B cell (primary cell): ENCODE results near the gene ERVH48-1. TPM values are rescaled to one million over a fixed set of nuclear protein-coding genes. Genes with fewer than 3 reads are reported as not detected.

Experiments used
- ATAC-seq: fragments of 200-7000 bp; cut with Tn5 transposase; one replicate; pipeline ENCODE4 v1.10.0; 2021; ENCODE audit warnings: low read depth, mild to moderate bottlenecking, moderate number of reproducible peaks, moderate library complexity
- CTCF ChIA-PET: fragments of 350-600 bp; sonication (Branson Sonifier 250); formaldehyde crosslinking; loops from one replicate; lab custom pipeline; 2021; ENCODE audit warnings: antibody characterized with exemption, inconsistent platforms; lab: Charles Lee
- POLR2A ChIA-PET: fragments of 350-600 bp; sonication (Branson Sonifier 250); formaldehyde crosslinking; loops from one replicate; lab custom pipeline; 2021; ENCODE audit warnings: antibody characterized with exemption; lab: Charles Lee
- DNase-seq: peaks from one replicate; pipeline ENCODE4 v3.0.0; 2013
- H2AFZ ChIP-seq: 2 replicates; pipeline ENCODE4 v1.6.1; 2012; ENCODE audit warnings: mild to moderate bottlenecking, low read depth, low read length; ENCODE audit not compliant: insufficient read depth, poor library complexity, severe bottlenecking
- H3K27ac ChIP-seq, 2 donors: 1 replicate in 1 of 2; 2 replicates in 1 of 2; pipeline ENCODE4 v1.5.1; 2012 to 2013; ENCODE audit warnings: low read length in 2 of 2, mild to moderate bottlenecking in 2 of 2, moderate library complexity in 1 of 2
- H3K27me3 ChIP-seq, 4 experiments: fragments of 200-600 bp in 1 of 4; sonication (generic) in 1 of 4; replicated peaks in 1 of 4; 1 replicate in 2 of 4; 2 replicates in 2 of 4; pipeline versions ENCODE4 v1.6.1 to v1.7.0; 2013 to 2016; ENCODE audit warnings: low read length in 3 of 4, mild to moderate bottlenecking in 2 of 4, mixed read lengths in 1 of 4, moderate library complexity in 1 of 4; ENCODE audit not compliant: insufficient read depth in 4 of 4, control insufficient read depth in 3 of 4; ENCODE audit errors: control extremely low read depth in 1 of 4
- H3K36me3 ChIP-seq, 2 experiments: replicated peaks in 1 of 2; 1 replicate in 1 of 2; 2 replicates in 1 of 2; pipeline versions ENCODE4 v1.6.1 to v1.7.1; 2013; ENCODE audit warnings: low read length in 1 of 2; ENCODE audit not compliant: insufficient read depth in 2 of 2, control insufficient read depth in 1 of 2; ENCODE audit errors: control extremely low read depth in 1 of 2, extremely low read depth in 1 of 2
- H3K4me1 ChIP-seq, 2 donors: fragments of 200-600 bp in 1 of 2; sonication (generic) in 1 of 2; 1 replicate in 1 of 2; 2 replicates in 1 of 2; pipeline versions ENCODE4 v1.5.1 to v1.6.1; 2013 to 2017; ENCODE audit warnings: low read length in 2 of 2; ENCODE audit not compliant: control insufficient read depth in 2 of 2, insufficient read depth in 2 of 2
- H3K4me2 ChIP-seq: replicated peaks from 2 replicates; pipeline ENCODE3; 2012; ENCODE audit warnings: mild to moderate bottlenecking, low read depth, low read length; ENCODE audit not compliant: poor library complexity, severe bottlenecking
- H3K4me3 ChIP-seq, 5 experiments: fragments of 200-600 bp in 1 of 5; sonication (generic) in 1 of 5; 1 replicate in 3 of 5; 2 replicates in 2 of 5; pipeline versions ENCODE4 v1.5.1 to v1.7.0; 2011 to 2016; ENCODE audit warnings: low read length in 4 of 5, mild to moderate bottlenecking in 4 of 5, low read depth in 2 of 5, control low read depth in 1 of 5, moderate library complexity in 1 of 5; ENCODE audit not compliant: insufficient read depth in 1 of 5; ENCODE audit errors: control extremely low read depth in 1 of 5, extremely low read depth in 1 of 5
- H3K79me2 ChIP-seq: fragments of 200-600 bp; sonication (generic); one replicate; pipeline ENCODE4 v1.6.0; 2016; ENCODE audit warnings: low read length; ENCODE audit not compliant: control insufficient read depth, insufficient read depth
- H3K9ac ChIP-seq: fragments of 200-600 bp; sonication (generic); 2 replicates; pipeline ENCODE4 v1.6.1; 2017; ENCODE audit warnings: mild to moderate bottlenecking, low read length, moderate library complexity
- H3K9me3 ChIP-seq, 3 donors: one replicate each; pipeline versions ENCODE4 v1.6.1 to v1.7.1; 2013; ENCODE audit warnings: low read length in 2 of 3; ENCODE audit not compliant: control insufficient read depth in 2 of 3, insufficient read depth in 1 of 3; ENCODE audit errors: control extremely low read depth in 1 of 3
- H4K20me1 ChIP-seq: 2 replicates; pipeline ENCODE4 v1.6.0; 2012; ENCODE audit warnings: mild to moderate bottlenecking, low read length; ENCODE audit not compliant: insufficient read depth, control insufficient read depth, poor library complexity, severe bottlenecking
- H3K27ac Mint-ChIP-seq: one replicate; pipeline ENCODE4 v1.8.0; 2021; ENCODE audit warnings: mixed read lengths
- H3K27me3 Mint-ChIP-seq: one replicate; pipeline ENCODE4 v1.8.0; 2021; ENCODE audit warnings: mixed read lengths
- H3K4me1 Mint-ChIP-seq: one replicate; pipeline ENCODE4 v1.8.0; 2021; ENCODE audit warnings: mixed read lengths
- H3K4me3 Mint-ChIP-seq: one replicate; pipeline ENCODE4 v1.8.0; 2021; ENCODE audit warnings: mixed read lengths
- H3K9me3 Mint-ChIP-seq: one replicate; pipeline ENCODE4 v1.8.0; 2022; ENCODE audit warnings: mixed read lengths; ENCODE audit not compliant: insufficient read depth
- CTCF ChIP-seq: fragments of 200-600 bp; IDR thresholded peaks from one replicate; pipeline ENCODE4 v1.8.0; 2022; ENCODE audit warnings: antibody characterized with exemption, mild to moderate bottlenecking
- EZH2 ChIP-seq: IDR thresholded peaks from 2 replicates; pipeline ENCODE4 v1.6.1; 2012; ENCODE audit warnings: borderline replicate concordance, low read depth, mild to moderate bottlenecking, moderate library complexity, low read length; ENCODE audit not compliant: insufficient read depth, poor library complexity, severe bottlenecking
- WGBS: methylation state at CpG from one replicate; pipeline ENCODE4 v1.1.5; 2013; ENCODE audit warnings: missing lambda C conversion rate; ENCODE audit not compliant: insufficient coverage; 5-methylcytosine and 5-hydroxymethylcytosine counted together
- intact Hi-C: fragments of 100-400 bp; cut with micrococcal nuclease; formaldehyde crosslinking; loops from one replicate; pipeline ENCODE4 v1.10.0; 2022
- polyA plus RNA-seq: library from polyadenylated mRNA; depleted of rRNA; stranded (reverse); fragments of >200 nt; gene quantifications from 2 replicates; pipeline ENCODE4 v1.2.3, GENCODE V29; 2012
- total RNA-seq, 2 donors: library from RNA; stranded (reverse); fragments of 120-200 nt in 1 of 2; gene quantifications; 1 replicate in 1 of 2; 2 replicates in 1 of 2; pipeline versions ENCODE4 v1.2.3 to v1.2.4, GENCODE V29; 2013 to 2022

Gene ERVH48-1
- total and polyA plus RNA-seq, 2 donors (not counting 1 experiment from before 2014, with no cell fraction given): not detected

DNA sequence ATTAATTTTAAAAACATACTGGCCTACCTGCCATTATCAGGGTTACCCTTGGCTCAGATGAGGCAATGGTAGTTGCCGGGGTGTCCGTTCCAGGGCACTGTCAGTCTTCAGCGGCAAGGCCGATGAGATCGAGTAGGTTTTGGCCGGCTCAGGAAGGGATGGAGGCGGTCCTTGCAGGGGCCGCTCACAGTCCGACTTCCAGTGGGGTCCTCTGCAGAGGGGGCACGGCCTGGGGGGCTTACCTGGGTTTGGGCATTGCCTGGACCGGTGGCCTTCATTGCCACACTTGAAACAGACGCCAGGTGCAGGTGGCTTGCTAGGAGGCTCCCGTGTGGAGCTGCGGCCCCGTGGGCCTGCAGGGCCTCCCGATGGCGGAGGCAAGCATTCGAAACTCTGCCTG, 2.5 kb downstream of the ERVH48-1 start:
- intact Hi-C loops: loop anchor here (10.0 kb wide), 1 partner anchor 328 kb away; no protein-coding TSS in a partner anchor
- CTCF ChIA-PET: interaction anchor here (0.6 to 1.2 kb wide), 2 partner anchors 12 to 27 kb away, joined by 3 to 4 read pairs; no protein-coding TSS in a partner anchor
- H2AFZ ChIP-seq: no peak overlapping the region

GRCh38 chr21:42921927-42922326, 3.5 kb downstream of the ERVH48-1 start:
- POLR2A ChIA-PET: no interaction called here
- no peaks in the 10 kb centered on the region for H3K9me3 Mint-ChIP-seq
- no peak overlapping the region for H3K27ac Mint-ChIP-seq

More for the DNA sequence above, 2.5 kb downstream of the ERVH48-1 start:
- WGBS: 94% methylated on average over 11 of the region's 18 CpGs
- no peaks in the 10 kb centered on the region for H3K9me3 ChIP-seq
- no peaks in the 10 kb centered on the region for H3K79me2 ChIP-seq
- H3K4me3 ChIP-seq: no peak overlapping the region
- H3K36me3 ChIP-seq: no peaks in the 10 kb centered on the region
- peaks cover 11 to 12% of the 10 kb centered on the region in 2 donors for H3K4me1 ChIP-seq
- no peak overlapping the region for H3K9ac ChIP-seq
- Mint-ChIP-seq H3K9me3 (no peaks in the 10 kb centered on the region), H3K4me1 (peaks cover 14% of the 10 kb centered on the region), H3K27ac (no peak overlapping the region), H3K4me3 (no peak overlapping the region), H3K27me3 (no peaks in the 10 kb centered on the region)
- no peaks in the 10 kb centered on the region for H3K27me3 ChIP-seq
- no peak overlapping the region for H3K4me2 ChIP-seq
- no peaks in the 10 kb centered on the region for H4K20me1 ChIP-seq
- no peak overlapping the region for H3K27ac ChIP-seq
- POLR2A ChIA-PET: no interaction called here
- DNase-seq (no peak), ATAC-seq (no peak)
- TF ChIP-seq CTCF: no peak
- TF ChIP-seq EZH2: no peak

More at GRCh38 chr21:42921927-42922326, 3.5 kb downstream of the ERVH48-1 start:
- Histone ChIP-seq H3K9me3 (no peaks in the 10 kb centered on the region), H3K36me3 (no peaks in the 10 kb centered on the region), H3K27me3 (no peaks in the 10 kb centered on the region), H2AFZ (no peak overlapping the region), H4K20me1 (no peaks in the 10 kb centered on the region), H3K4me1 (peaks cover 11 to 12% of the 10 kb centered on the region in 2 donors), H3K79me2 (no peaks in the 10 kb centered on the region), H3K9ac (no peak overlapping the region), H3K27ac (no peak overlapping the region), H3K4me3 (no peak overlapping the region), H3K4me2 (no peak overlapping the region)
- intact Hi-C loops: loop anchor here (10.0 kb wide), 1 partner anchor 327 kb away; no protein-coding TSS in a partner anchor
- ATAC-seq (no peak), DNase-seq (no peak)
- no peaks in the 10 kb centered on the region for H3K27me3 Mint-ChIP-seq
- 93% methylated on average over 4 of the region's 4 CpGs for WGBS
- H3K4me3 Mint-ChIP-seq: no peak overlapping the region
- H3K4me1 Mint-ChIP-seq: peaks cover 14% of the 10 kb centered on the region
- CTCF ChIA-PET: interaction anchor here (0.6 kb wide), 1 partner anchor 94 kb away, joined by 3 read pairs; no protein-coding TSS in a partner anchor
- no peak for TF ChIP-seq CTCF
- no peak for TF ChIP-seq EZH2
